VCaP (cell line): ENCODE measurements around the gene PLEKHH1.
A peak's percentile ranks its signal among the peaks of the same experiment; 100 is the strongest.

Source experiments
- H3K27ac ChIP-seq: fragments of 450-650 bp; 2 replicates; pipeline ENCODE4 v1.5.1; 2017
- CTCF ChIP-seq: fragments of 450-650 bp; conservative IDR thresholded peaks from 2 replicates; pipeline ENCODE4 v1.5.1; 2017; ENCODE audit warnings: mild to moderate bottlenecking, moderate library complexity

The PLEKHH1 gene

GRCh38 chr14:67583711-67584644 is 50.9 kb downstream of the PLEKHH1 start:
- TF ChIP-seq CTCF = peak; percentile 85
- peak overlapping the region; percentile 25 for H3K27ac ChIP-seq

- peak overlapping the region; percentile 25; the same call in 1 of the 2 replicates for H3K27ac ChIP-seq
- TF ChIP-seq CTCF = no peak
Measured at GRCh38 chr14:67584978-67585377, 51.9 kb downstream of the PLEKHH1 start.

- TF ChIP-seq CTCF = no peak
- H3K27ac ChIP-seq = peak overlapping the region; percentile 42
Measured at GRCh38 chr14:67586369-67586768, 53.3 kb downstream of the PLEKHH1 start.

GRCh38 chr14:67589204-67589770 is 56.2 kb downstream of the PLEKHH1 start:
- no peak for TF ChIP-seq CTCF
- peak overlapping the region; percentile 42; the same call in 1 of the 2 replicates for H3K27ac ChIP-seq

GRCh38 chr14:67593650-67594049 is 60.6 kb downstream of the PLEKHH1 start:
- peak overlapping the region; percentile 5; the same call in 1 of the 2 replicates for H3K27ac ChIP-seq

- H3K27ac ChIP-seq = no peak overlapping the region
- no peak for TF ChIP-seq CTCF
Measured at GRCh38 chr14:67595392-67595791, 62.3 kb downstream of the PLEKHH1 start.

GRCh38 chr14:67599698-67600561 is 66.8 kb downstream of the PLEKHH1 start, which contains the start of gene PIGH:
Gene PIGH (minus strand): TSS chr14:67600268. CDS start chr14:67600203, 65 bp downstream.
- peak; percentile 72 for TF ChIP-seq CTCF
- peak within 1 kb of the TSS; percentile 87 for H3K27ac ChIP-seq

- peak overlapping the region; percentile 87 for H3K27ac ChIP-seq
Measured at GRCh38 chr14:67600562-67600974, 67.5 kb downstream of the PLEKHH1 start.
